ENCODE measurements around the gene SLC25A15.
A peak's percentile ranks its signal among the peaks of the same experiment; 100 is the strongest.

DNA sequence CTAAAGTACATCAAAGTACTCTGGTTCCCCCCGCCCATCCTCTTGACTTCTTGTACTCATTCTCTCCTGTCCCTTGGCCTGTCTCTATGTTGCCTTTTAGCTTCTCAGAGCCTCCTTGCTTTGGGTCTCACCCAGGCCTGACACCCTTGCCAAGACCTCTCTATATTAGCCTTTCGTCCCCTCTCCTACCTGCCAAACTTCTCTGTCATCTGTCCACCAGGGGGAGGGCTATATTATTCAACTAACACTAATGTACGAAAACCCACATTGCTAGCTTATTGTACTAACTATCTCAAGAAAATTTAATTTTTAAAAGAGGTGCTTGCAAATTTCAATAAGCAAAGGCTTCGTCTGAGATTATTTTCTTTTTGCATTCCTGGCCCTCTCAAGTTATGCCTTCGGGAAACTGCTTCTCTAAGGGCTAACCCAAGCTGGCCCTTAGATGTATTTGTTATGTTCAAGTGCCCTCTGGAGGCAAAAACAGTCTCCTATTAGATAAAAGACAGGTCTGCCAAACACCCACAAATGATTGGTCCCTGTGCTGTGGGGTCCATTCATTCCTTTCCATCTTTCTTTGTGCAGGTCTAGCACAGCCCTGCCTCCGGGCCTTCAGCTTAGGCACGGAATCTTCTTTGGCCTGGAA lies 12.1 kb upstream of the SLC25A15 start:
- TF ChIP-seq, protein P1, sequence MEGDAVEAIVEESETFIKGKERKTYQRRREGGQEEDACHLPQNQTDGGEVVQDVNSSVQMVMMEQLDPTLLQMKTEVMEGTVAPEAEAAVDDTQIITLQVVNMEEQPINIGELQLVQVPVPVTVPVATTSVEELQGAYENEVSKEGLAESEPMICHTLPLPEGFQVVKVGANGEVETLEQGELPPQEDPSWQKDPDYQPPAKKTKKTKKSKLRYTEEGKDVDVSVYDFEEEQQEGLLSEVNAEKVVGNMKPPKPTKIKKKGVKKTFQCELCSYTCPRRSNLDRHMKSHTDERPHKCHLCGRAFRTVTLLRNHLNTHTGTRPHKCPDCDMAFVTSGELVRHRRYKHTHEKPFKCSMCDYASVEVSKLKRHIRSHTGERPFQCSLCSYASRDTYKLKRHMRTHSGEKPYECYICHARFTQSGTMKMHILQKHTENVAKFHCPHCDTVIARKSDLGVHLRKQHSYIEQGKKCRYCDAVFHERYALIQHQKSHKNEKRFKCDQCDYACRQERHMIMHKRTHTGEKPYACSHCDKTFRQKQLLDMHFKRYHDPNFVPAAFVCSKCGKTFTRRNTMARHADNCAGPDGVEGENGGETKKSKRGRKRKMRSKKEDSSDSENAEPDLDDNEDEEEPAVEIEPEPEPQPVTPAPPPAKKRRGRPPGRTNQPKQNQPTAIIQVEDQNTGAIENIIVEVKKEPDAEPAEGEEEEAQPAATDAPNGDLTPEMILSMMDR (IDR thresholded peaks at IDR 0.05): peak; percentile 93
- TF ChIP-seq EZH2 (IDR thresholded peaks at IDR 0.05; ENCODE audit: borderline replicate concordance, insufficient read depth, low read depth, low read length, poor library complexity, severe bottlenecking): no peak
